SU-DHL-6 (cell line): Measurements from ENCODE around the gene NAA10.

Experiments
- H2AFZ ChIP-seq: fragments of 200-600 bp; sonication (generic); 2 replicates; pipeline ENCODE4 v1.6.1; 2014; ENCODE audit warnings: low read depth, mild to moderate bottlenecking, moderate library complexity, mixed read lengths, antibody characterized with exemption, low read length; ENCODE audit not compliant: severe bottlenecking
- H3F3A ChIP-seq: fragments of 200-600 bp; shearing (Covaris generic); 2 replicates; pipeline ENCODE4 v1.6.0; 2016; ENCODE audit warnings: antibody characterized with exemption, mild to moderate bottlenecking; ENCODE audit not compliant: insufficient read depth
- H3K27ac ChIP-seq: fragments of 200-600 bp; sonication (generic); 2 replicates; pipeline ENCODE4 v1.5.1; 2016; ENCODE audit warnings: low read depth, mild to moderate bottlenecking, low read length, moderate library complexity, mixed read lengths
- H3K27me3 ChIP-seq: fragments of 200-600 bp; sonication (generic), shearing (Covaris generic); 2 replicates; pipeline ENCODE4 v1.6.0; 2014; ENCODE audit warnings: mild to moderate bottlenecking, low read length
- H3K36me3 ChIP-seq: fragments of 200-600 bp; sonication (generic); 2 replicates; pipeline ENCODE4 v1.6.1; 2014; ENCODE audit warnings: mild to moderate bottlenecking, low read length, mixed read lengths
- H3K4me2 ChIP-seq: fragments of 300-600, 200-600 bp; shearing (Covaris generic), sonication (generic); 2 replicates; pipeline ENCODE4 v1.6.0; 2014; ENCODE audit warnings: low read length, low read depth, mild to moderate bottlenecking; ENCODE audit not compliant: poor library complexity, severe bottlenecking
- H3K4me3 ChIP-seq: fragments of 200-600 bp; sonication (generic); 2 replicates; pipeline ENCODE4 v1.5.1; 2014; ENCODE audit warnings: antibody characterized with exemption, low read length, mild to moderate bottlenecking, mixed read lengths; ENCODE audit not compliant: insufficient read depth, poor library complexity, severe bottlenecking
- H3K79me2 ChIP-seq: fragments of 200-600 bp; sonication (generic); 2 replicates; pipeline ENCODE4 v1.6.1; 2014; ENCODE audit warnings: mild to moderate bottlenecking, low read length, moderate library complexity; ENCODE audit not compliant: insufficient read depth
- H3K9ac ChIP-seq: fragments of 200-600 bp; sonication (generic); 2 replicates; pipeline ENCODE4 v1.7.0; 2014; ENCODE audit warnings: mild to moderate bottlenecking, low read length
- H3K9me2 ChIP-seq: fragments of 200-600 bp; sonication (generic); replicated peaks from 2 replicates; pipeline ENCODE4 v1.6.1; 2014; ENCODE audit warnings: low read length; ENCODE audit not compliant: insufficient read depth
- H3K9me3 ChIP-seq: fragments of 200-600 bp; sonication (generic); 2 replicates; pipeline ENCODE4 v1.6.1; 2014; ENCODE audit warnings: low read length, mixed read lengths; ENCODE audit not compliant: insufficient read depth
- H4K20me1 ChIP-seq: fragments of 200-600 bp; sonication (generic); 2 replicates; pipeline ENCODE4 v1.6.1; 2014; ENCODE audit warnings: low read depth, mild to moderate bottlenecking, antibody characterized with exemption, low read length, moderate library complexity, mixed read lengths
- EZH2phosphoT487 ChIP-seq: fragments of 200-600 bp; sonication (generic), shearing (Covaris generic); conservative IDR thresholded peaks from 2 replicates; pipeline ENCODE4 v1.6.1; 2018; ENCODE audit warnings: mild to moderate bottlenecking, antibody characterized with exemption, low read length, moderate library complexity, mixed read lengths
- TF ChIP-seq, protein P1 (sequence below): fragments of 200-600 bp; sonication (generic); IDR thresholded peaks from one replicate; pipeline ENCODE4 v1.5.1; 2017; ENCODE audit warnings: antibody characterized with exemption, mild to moderate bottlenecking, low read length, moderate library complexity; ENCODE audit not compliant: insufficient read depth, poor library complexity, severe bottlenecking

Gene NAA10

DNA sequence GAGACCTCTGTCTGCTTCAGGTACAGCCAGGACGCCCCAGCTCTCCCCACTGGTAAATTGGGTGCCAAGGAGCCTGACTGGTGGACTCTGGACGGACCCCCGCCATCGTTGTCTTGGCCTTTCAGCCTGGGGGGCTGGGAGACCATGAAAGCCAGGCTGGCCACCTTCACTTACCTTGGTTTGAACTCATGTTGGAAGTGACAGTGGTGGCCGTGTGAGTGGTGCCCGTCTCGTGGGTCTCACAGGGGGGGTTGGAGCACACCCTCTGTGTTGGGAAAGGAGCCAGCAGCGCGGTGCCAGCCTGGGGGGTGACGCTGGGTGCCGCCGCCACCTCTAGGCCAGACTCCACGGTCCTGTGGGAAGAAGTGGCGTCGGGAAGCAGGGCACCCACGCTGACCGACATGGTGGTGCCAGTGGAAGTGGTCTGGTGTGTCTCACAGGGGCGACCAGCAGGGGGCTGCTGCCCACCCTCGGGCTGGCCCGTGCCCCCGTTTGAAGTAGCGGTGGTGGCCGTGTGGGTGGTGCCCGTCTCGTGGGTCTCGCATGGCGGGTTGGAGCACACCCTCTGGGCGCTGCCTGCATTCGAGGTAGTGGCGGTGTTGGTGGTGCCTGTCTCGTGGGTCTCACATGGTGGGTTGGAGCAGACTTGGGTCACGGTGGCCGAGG is 19.2 kb upstream of the NAA10 start:
- Histone ChIP-seq H3K36me3 (peaks cover 6% of the 10 kb centered on the region; the same call in 1 of the 2 replicates), H3K27ac (no peak overlapping the region), H3K79me2 (no peaks in the 10 kb centered on the region)

DNA sequence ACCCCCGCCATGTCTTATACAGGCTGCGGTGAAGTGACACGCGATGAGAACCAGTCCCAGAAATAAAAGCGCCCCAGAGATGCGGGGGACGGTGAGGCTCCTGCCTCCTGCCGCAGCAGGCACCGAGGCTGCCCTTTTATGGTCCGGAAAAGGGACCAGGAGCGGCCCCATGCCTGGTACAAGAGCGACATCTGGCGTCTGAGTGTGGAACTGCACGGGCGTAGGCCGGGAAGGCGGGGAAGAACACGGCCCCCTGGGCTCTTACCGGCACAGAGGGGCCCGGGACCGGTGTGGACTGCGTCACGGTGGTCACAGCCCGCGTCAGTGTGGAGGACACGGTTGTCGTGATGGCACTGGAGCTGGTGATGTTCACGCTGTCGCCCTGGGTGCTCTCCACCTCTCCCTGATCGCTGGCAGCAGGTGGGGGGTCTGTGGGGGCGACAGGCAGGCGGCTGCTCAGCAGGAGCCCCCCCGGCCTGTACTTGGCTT is 18.5 kb upstream of the NAA10 start:
- Histone ChIP-seq H3K27me3 (no peaks in the 10 kb centered on the region), H3K79me2 (no peaks in the 10 kb centered on the region), H3K36me3 (peaks cover 6% of the 10 kb centered on the region; the same call in 1 of the 2 replicates), H3F3A (peaks cover 2% of the 10 kb centered on the region), H3K4me3 (no peak overlapping the region), H2AFZ (no peak overlapping the region), H3K9me3 (no peaks in the 10 kb centered on the region), H3K4me2 (no peak overlapping the region), H4K20me1 (no peaks in the 10 kb centered on the region), H3K9ac (no peak overlapping the region), H3K27ac (no peak overlapping the region), H3K9me2 (no peaks in the 10 kb centered on the region)
- TF ChIP-seq, protein P1, sequence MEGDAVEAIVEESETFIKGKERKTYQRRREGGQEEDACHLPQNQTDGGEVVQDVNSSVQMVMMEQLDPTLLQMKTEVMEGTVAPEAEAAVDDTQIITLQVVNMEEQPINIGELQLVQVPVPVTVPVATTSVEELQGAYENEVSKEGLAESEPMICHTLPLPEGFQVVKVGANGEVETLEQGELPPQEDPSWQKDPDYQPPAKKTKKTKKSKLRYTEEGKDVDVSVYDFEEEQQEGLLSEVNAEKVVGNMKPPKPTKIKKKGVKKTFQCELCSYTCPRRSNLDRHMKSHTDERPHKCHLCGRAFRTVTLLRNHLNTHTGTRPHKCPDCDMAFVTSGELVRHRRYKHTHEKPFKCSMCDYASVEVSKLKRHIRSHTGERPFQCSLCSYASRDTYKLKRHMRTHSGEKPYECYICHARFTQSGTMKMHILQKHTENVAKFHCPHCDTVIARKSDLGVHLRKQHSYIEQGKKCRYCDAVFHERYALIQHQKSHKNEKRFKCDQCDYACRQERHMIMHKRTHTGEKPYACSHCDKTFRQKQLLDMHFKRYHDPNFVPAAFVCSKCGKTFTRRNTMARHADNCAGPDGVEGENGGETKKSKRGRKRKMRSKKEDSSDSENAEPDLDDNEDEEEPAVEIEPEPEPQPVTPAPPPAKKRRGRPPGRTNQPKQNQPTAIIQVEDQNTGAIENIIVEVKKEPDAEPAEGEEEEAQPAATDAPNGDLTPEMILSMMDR, result peak; percentile 65
- no peak for TF ChIP-seq EZH2phosphoT487

More for the DNA sequence above, 19.2 kb upstream of the NAA10 start:
- Histone ChIP-seq H3F3A (no peaks in the 10 kb centered on the region), H3K9ac (no peak overlapping the region), H3K4me2 (no peak overlapping the region), H3K4me3 (no peak overlapping the region), H4K20me1 (no peaks in the 10 kb centered on the region), H3K9me3 (no peaks in the 10 kb centered on the region), H2AFZ (no peak overlapping the region), H3K9me2 (no peaks in the 10 kb centered on the region), H3K27me3 (no peaks in the 10 kb centered on the region)
- TF ChIP-seq EZH2phosphoT487, result no peak
- TF ChIP-seq, protein P1, result no peak

- Histone ChIP-seq H2AFZ (no peak overlapping the region), H3K9me2 (no peaks in the 10 kb centered on the region), H3K4me3 (no peak overlapping the region), H3K4me2 (no peak overlapping the region), H3F3A (peaks cover 8% of the 10 kb centered on the region), H3K9me3 (no peaks in the 10 kb centered on the region), H4K20me1 (no peaks in the 10 kb centered on the region), H3K27me3 (no peaks in the 10 kb centered on the region), H3K9ac (no peak overlapping the region), H3K79me2 (no peaks in the 10 kb centered on the region), H3K36me3 (peaks cover 6% of the 10 kb centered on the region; the same call in 1 of the 2 replicates), H3K27ac (no peak overlapping the region)
- TF ChIP-seq, protein P1, result no peak
- no peak for TF ChIP-seq EZH2phosphoT487
These were observed 17.7 kb upstream of the NAA10 start for GRCh38 chrX:153952373-153953026.
